HL-60 (cell line): Measurements from ENCODE around the gene ZNF740.

Experiments used
- CTCF ChIP-seq: IDR thresholded peaks from one replicate; pipeline ENCODE4 v1.5.1; 2011; ENCODE audit warnings: low read length, control low read depth, inconsistent platforms; ENCODE audit not compliant: insufficient read depth
- POLR2AphosphoS5 ChIP-seq: IDR thresholded peaks from 2 replicates; pipeline ENCODE4 v1.6.1; 2012; ENCODE audit warnings: low read depth
- REST ChIP-seq: IDR thresholded peaks from 2 replicates; pipeline ENCODE4 v1.6.1; 2012; ENCODE audit warnings: low read depth; ENCODE audit not compliant: insufficient replicate concordance

GRCh38 chr12:53160000-53160399 lies 20.5 kb upstream of the ZNF740 start:
- no peak for TF ChIP-seq CTCF
- no peak for TF ChIP-seq REST
- no peak for TF ChIP-seq POLR2AphosphoS5
